Stomach (tissue), 9 donors: ENCODE measurements around the gene PRORP. TPM values are rescaled to one million over a fixed set of nuclear protein-coding genes. Genes with fewer than 3 reads are reported as not detected.

Experiments
- DNase-seq, 2 donors: peaks; one replicate each; pipeline versions ENCODE4 v3.0.0 to v3.0.0-alpha.2; 2013 to 2019
- H3K27ac ChIP-seq, 5 donors: fragments of 200-600 bp in 4 of 5; sonication (generic) in 4 of 5; one replicate each; pipeline ENCODE4 v1.5.1; 2013 to 2019; ENCODE audit warnings: mild to moderate bottlenecking in 1 of 5, moderate library complexity in 1 of 5
- H3K27me3 ChIP-seq, 3 donors: fragments of 200-600 bp; sonication (generic); one replicate each; pipeline ENCODE4 v1.5.1; 2017 to 2019; ENCODE audit warnings: mixed run types in 1 of 3
- H3K36me3 ChIP-seq, 4 donors: fragments of 200-600 bp; sonication (generic); 1 replicate in 3 of 4; 2 replicates in 1 of 4; pipeline ENCODE4 v1.5.1; 2016 to 2019
- H3K4me1 ChIP-seq, 4 donors: fragments of 200-600 bp; sonication (generic); one replicate each; pipeline ENCODE4 v1.5.1; 2016 to 2019
- H3K4me3 ChIP-seq, 4 donors: fragments of 200-600 bp; sonication (generic) in 3 of 4; one replicate each; pipeline ENCODE4 v1.5.1; 2016 to 2019; ENCODE audit warnings: mild to moderate bottlenecking in 1 of 4
- H3K9me3 ChIP-seq, 4 donors: fragments of 200-600 bp; sonication (generic); one replicate each; pipeline ENCODE4 v1.5.1; 2016 to 2019
- CTCF ChIP-seq, 7 experiments: fragments of 450-650 bp in 4 of 7; fragments of 200-600 bp in 3 of 7; sonication (generic) in 3 of 7; IDR thresholded peaks; one replicate each; pipeline ENCODE4 v1.5.1; 2016 to 2019; ENCODE audit warnings: antibody characterized with exemption in 7 of 7, control low read depth in 2 of 7, mild to moderate bottlenecking in 1 of 7
- EP300 ChIP-seq: sonication (generic); formaldehyde crosslinking; IDR thresholded peaks from one replicate; pipeline ENCODE4 v1.6.1; 2017; ENCODE audit warnings: antibody characterized with exemption
- POLR2A ChIP-seq, 4 donors: fragments of 450-650 bp; IDR thresholded peaks; one replicate each; pipeline ENCODE4 v1.6.1; 2016; ENCODE audit warnings: antibody characterized with exemption in 4 of 4, control low read depth in 2 of 4, mild to moderate bottlenecking in 1 of 4, moderate library complexity in 1 of 4
- POLR2AphosphoS5 ChIP-seq, 3 donors: sonication (generic); formaldehyde crosslinking; IDR thresholded peaks; one replicate each; pipeline ENCODE4 v1.6.1; 2016; ENCODE audit warnings: antibody characterized with exemption in 3 of 3
- WGBS, 5 donors: extraction: QIAGEN DNeasy Blood & Tissue Kit in 3 of 5; methylation state at CpG; one replicate each; pipeline versions ENCODE4 v1.1.5 to v1.1.7; 2013 to 2018; 5-methylcytosine and 5-hydroxymethylcytosine counted together
- intact Hi-C: fragments of 100-400 bp; cut with DNase I; formaldehyde crosslinking; loops from one replicate; pipeline ENCODE4 v1.15.1; 2023; ENCODE audit warnings: low total_unique reads
- polyA plus RNA-seq, 3 donors: library from polyadenylated mRNA; stranded (reverse); fragments of 200-250 nt; gene quantifications; one replicate each; pipeline ENCODE4 v1.2.3, GENCODE V29; 2013
- total RNA-seq, 5 donors: library from RNA; depleted of rRNA; stranded (reverse); fragments of >200 nt; gene quantifications; one replicate each; pipeline versions ENCODE4 v1.1.0 to v1.2.3, GENCODE V29; 2014 to 2016
- donor health status: healthy with polysubstance abuse.
- donor health status: Bipolar disorder and iron deficiency.
- donor health status: healthy.

Gene PRORP
- total and polyA plus RNA-seq, 8 donors: 6.6 to 79.0 (median 39.4) TPM

- TF ChIP-seq POLR2AphosphoS5 (IDR thresholded peaks at IDR 0.05): no peak
- no peak for TF ChIP-seq EP300
- TF ChIP-seq POLR2A (IDR thresholded peaks at IDR 0.05): no peak
- TF ChIP-seq CTCF (IDR thresholded peaks at IDR 0.05): no peak
- DNase-seq: no peak
- intact Hi-C loops: no loop called here
- no peak overlapping the region for H3K27ac ChIP-seq
- H3K4me3 ChIP-seq: no peak overlapping the region
- no peaks in the 10 kb centered on the region for H3K9me3 ChIP-seq
- H3K36me3 ChIP-seq: peaks cover 0 to 16% (median 11%) of the 10 kb centered on the region in 4 donors
- no peaks in the 10 kb centered on the region for H3K27me3 ChIP-seq
- 80 to 93% (median 89%) methylated on average over 1 of the region's 1 CpG for whole genome bisulfite sequencing, 5 donors
- peaks cover 15 to 58% (median 37%) of the 10 kb centered on the region in 4 donors for H3K4me1 ChIP-seq
These were observed 1.8 kb downstream of the PRORP start for GRCh38 chr14:35124127-35124526.

DNA sequence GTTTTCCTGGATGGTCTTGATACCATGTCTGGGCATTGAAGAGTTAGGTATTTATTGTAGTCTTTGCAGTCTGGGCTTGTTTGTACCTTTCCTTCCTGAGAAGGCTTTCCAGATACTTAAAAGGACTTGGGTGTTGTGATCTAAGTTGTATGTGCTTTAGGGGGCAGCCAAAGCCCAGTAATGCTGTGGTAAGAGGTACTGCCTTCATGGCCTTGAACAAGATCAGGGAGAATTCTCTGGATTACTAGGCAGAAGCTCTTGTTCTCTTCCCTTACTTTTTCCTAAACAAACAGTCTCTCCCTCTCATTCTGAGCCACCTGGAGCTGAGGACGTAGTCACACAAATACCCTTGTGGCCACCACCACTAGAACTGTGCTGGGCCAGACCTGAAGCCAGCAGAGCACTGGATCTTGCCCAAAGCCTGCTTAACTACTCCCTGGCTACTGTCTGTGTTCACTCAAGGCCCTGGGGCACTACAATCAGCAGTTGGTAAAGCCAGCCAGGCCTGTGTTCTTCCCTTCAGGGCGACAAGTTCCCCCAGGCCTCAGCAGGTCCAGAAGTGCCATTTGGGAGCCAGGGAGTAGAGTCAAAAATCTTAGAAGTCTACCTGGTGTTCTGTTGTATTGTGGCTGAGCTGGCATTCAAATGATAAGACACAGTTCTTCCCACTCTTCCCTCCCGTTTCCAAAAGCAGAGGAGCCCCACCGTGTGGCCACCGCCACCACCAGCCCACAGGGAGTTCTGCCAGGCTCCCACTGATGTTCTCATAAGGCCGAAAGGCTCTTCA lies 11.4 kb downstream of the PRORP start:
- H3K4me1 ChIP-seq: no peaks in the 10 kb centered on the region
- H3K4me3 ChIP-seq: no peak overlapping the region
- no peaks in the 10 kb centered on the region for H3K27me3 ChIP-seq
- intact Hi-C loops: no loop called here
- no peaks in the 10 kb centered on the region for H3K9me3 ChIP-seq
- H3K27ac ChIP-seq: no peak overlapping the region
- no peak for DNase-seq
- peaks cover 10 to 71% (median 49%) of the 10 kb centered on the region in 4 donors for H3K36me3 ChIP-seq
- 73 to 90% (median 81%) methylated on average over 5 to 6 of the region's 6 CpGs for WGBS, 5 donors
- TF ChIP-seq POLR2AphosphoS5 (IDR thresholded peaks at IDR 0.05) (no peak), POLR2A (IDR thresholded peaks at IDR 0.05) (no peak), EP300 (no peak), CTCF (IDR thresholded peaks at IDR 0.05) (no peak)

DNA sequence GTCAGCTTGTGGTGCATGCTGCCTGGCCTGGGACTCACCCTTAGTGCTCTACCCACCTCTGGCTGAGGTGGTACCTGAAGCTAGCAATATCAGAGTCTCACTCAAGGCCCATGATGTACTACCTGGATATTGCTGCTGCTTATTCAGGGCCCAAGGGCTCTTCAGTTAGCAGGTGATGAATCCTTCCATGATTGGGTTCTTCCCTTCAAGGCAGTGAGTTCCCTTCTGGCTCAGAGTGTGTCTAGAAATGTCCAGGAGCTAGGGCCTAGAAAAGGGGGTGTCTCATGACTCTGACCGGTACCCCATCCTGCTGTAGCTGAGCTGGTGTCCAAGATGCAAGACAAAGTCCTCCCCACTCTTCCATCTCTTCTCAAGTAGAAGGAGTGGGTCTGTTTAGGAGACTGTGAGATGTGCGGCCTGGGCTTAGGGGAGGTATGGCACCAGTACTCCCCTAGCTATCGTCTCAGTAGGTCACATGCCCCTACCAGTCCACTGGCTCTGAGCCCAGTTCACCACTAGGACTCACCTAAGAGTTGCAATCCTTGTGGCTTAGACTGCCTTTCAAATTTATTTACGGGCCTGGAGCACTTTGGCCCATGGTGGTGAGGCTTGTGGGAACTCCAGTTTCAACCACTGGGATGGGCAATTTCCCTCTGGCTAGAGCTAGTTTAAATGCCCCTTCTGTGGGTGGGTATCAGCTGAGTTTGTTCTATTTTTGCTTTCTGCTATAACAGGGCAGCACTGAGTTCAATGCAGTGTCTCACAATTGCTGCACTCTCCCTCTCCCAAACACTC lies 12.2 kb downstream of the PRORP start:
- H3K27ac ChIP-seq: no peak overlapping the region
- H3K36me3 ChIP-seq: peaks cover 10 to 73% (median 52%) of the 10 kb centered on the region in 4 donors
- H3K9me3 ChIP-seq: no peaks in the 10 kb centered on the region
- no peaks in the 10 kb centered on the region for H3K27me3 ChIP-seq
- no peak for DNase-seq
- 76 to 87% (median 82%) methylated on average over 4 of the region's 4 CpGs for WGBS, 5 donors
- no peak overlapping the region for H3K4me3 ChIP-seq
- TF ChIP-seq EP300 (no peak), POLR2AphosphoS5 (IDR thresholded peaks at IDR 0.05) (no peak), POLR2A (IDR thresholded peaks at IDR 0.05) (no peak)
- intact Hi-C loops: no loop called here
- no peaks in the 10 kb centered on the region for H3K4me1 ChIP-seq

DNA sequence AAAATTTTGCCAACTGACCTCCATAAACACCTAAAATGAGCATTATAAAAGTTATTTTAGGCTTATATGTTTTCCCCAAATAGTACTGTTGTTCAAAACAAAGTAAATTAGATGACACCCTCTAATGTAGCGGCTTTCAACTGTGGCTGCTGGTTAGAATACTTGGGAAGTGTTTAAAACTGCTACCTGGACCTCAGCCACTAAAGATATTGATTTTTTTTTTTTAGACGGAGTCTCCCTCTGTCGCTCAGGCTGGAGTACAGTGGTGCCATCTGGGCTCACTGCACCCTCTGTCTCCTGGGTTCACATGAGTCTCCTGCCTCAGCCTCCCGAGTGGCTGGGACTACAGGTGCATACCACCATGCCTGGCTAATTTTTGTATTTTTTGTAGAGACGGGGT lies 16.2 kb downstream of the PRORP start:
- Histone ChIP-seq H3K4me3 (no peak overlapping the region), H3K27me3 (no peaks in the 10 kb centered on the region), H3K9me3 (no peaks in the 10 kb centered on the region), H3K4me1 (no peaks in the 10 kb centered on the region), H3K27ac (no peak overlapping the region), H3K36me3 (peaks cover 10 to 65% (median 39%) of the 10 kb centered on the region in 4 donors)
- WGBS, 5 donors: 69 to 88% (median 77%) methylated on average over 4 to 5 of the region's 5 CpGs; no CpG with 5 or more reads in 2 of the 5 donors
- DNase-seq: no peak
- intact Hi-C loops: no loop called here
- no peak for TF ChIP-seq EP300
- TF ChIP-seq POLR2A (IDR thresholded peaks at IDR 0.05): no peak
- TF ChIP-seq POLR2AphosphoS5 (IDR thresholded peaks at IDR 0.05): no peak
- no peak for TF ChIP-seq CTCF (IDR thresholded peaks at IDR 0.05)
